B cell (primary cell): Measurements from ENCODE around the gene RAB22A. TPM values are rescaled to one million over a fixed set of nuclear protein-coding genes. Genes with fewer than 3 reads are reported as not detected.

Source experiments
- ATAC-seq: fragments of 200-7000 bp; cut with Tn5 transposase; one replicate; pipeline ENCODE4 v1.10.0; 2021; ENCODE audit warnings: low read depth, mild to moderate bottlenecking, moderate number of reproducible peaks, moderate library complexity
- CTCF ChIA-PET: fragments of 350-600 bp; sonication (Branson Sonifier 250); formaldehyde crosslinking; loops from one replicate; lab custom pipeline; 2021; ENCODE audit warnings: antibody characterized with exemption, inconsistent platforms; lab: Charles Lee
- POLR2A ChIA-PET: fragments of 350-600 bp; sonication (Branson Sonifier 250); formaldehyde crosslinking; loops from one replicate; lab custom pipeline; 2021; ENCODE audit warnings: antibody characterized with exemption; lab: Charles Lee
- DNase-seq: peaks from one replicate; pipeline ENCODE4 v3.0.0; 2013
- H2AFZ ChIP-seq: 2 replicates; pipeline ENCODE4 v1.6.1; 2012; ENCODE audit warnings: mild to moderate bottlenecking, low read depth, low read length; ENCODE audit not compliant: insufficient read depth, poor library complexity, severe bottlenecking
- H3K27ac ChIP-seq, 2 donors: 1 replicate in 1 of 2; 2 replicates in 1 of 2; pipeline ENCODE4 v1.5.1; 2012 to 2013; ENCODE audit warnings: low read length in 2 of 2, mild to moderate bottlenecking in 2 of 2, moderate library complexity in 1 of 2
- H3K27me3 ChIP-seq, 4 experiments: fragments of 200-600 bp in 1 of 4; sonication (generic) in 1 of 4; replicated peaks in 1 of 4; 1 replicate in 2 of 4; 2 replicates in 2 of 4; pipeline versions ENCODE4 v1.6.1 to v1.7.0; 2013 to 2016; ENCODE audit warnings: low read length in 3 of 4, mild to moderate bottlenecking in 2 of 4, mixed read lengths in 1 of 4, moderate library complexity in 1 of 4; ENCODE audit not compliant: insufficient read depth in 4 of 4, control insufficient read depth in 3 of 4; ENCODE audit errors: control extremely low read depth in 1 of 4
- H3K36me3 ChIP-seq, 2 experiments: replicated peaks in 1 of 2; 1 replicate in 1 of 2; 2 replicates in 1 of 2; pipeline versions ENCODE4 v1.6.1 to v1.7.1; 2013; ENCODE audit warnings: low read length in 1 of 2; ENCODE audit not compliant: insufficient read depth in 2 of 2, control insufficient read depth in 1 of 2; ENCODE audit errors: control extremely low read depth in 1 of 2, extremely low read depth in 1 of 2
- H3K4me1 ChIP-seq, 2 donors: fragments of 200-600 bp in 1 of 2; sonication (generic) in 1 of 2; 1 replicate in 1 of 2; 2 replicates in 1 of 2; pipeline versions ENCODE4 v1.5.1 to v1.6.1; 2013 to 2017; ENCODE audit warnings: low read length in 2 of 2; ENCODE audit not compliant: control insufficient read depth in 2 of 2, insufficient read depth in 2 of 2
- H3K4me2 ChIP-seq: replicated peaks from 2 replicates; pipeline ENCODE3; 2012; ENCODE audit warnings: mild to moderate bottlenecking, low read depth, low read length; ENCODE audit not compliant: poor library complexity, severe bottlenecking
- H3K4me3 ChIP-seq, 5 experiments: fragments of 200-600 bp in 1 of 5; sonication (generic) in 1 of 5; 1 replicate in 3 of 5; 2 replicates in 2 of 5; pipeline versions ENCODE4 v1.5.1 to v1.7.0; 2011 to 2016; ENCODE audit warnings: low read length in 4 of 5, mild to moderate bottlenecking in 4 of 5, low read depth in 2 of 5, control low read depth in 1 of 5, moderate library complexity in 1 of 5; ENCODE audit not compliant: insufficient read depth in 1 of 5; ENCODE audit errors: control extremely low read depth in 1 of 5, extremely low read depth in 1 of 5
- H3K79me2 ChIP-seq: fragments of 200-600 bp; sonication (generic); one replicate; pipeline ENCODE4 v1.6.0; 2016; ENCODE audit warnings: low read length; ENCODE audit not compliant: control insufficient read depth, insufficient read depth
- H3K9ac ChIP-seq: fragments of 200-600 bp; sonication (generic); 2 replicates; pipeline ENCODE4 v1.6.1; 2017; ENCODE audit warnings: mild to moderate bottlenecking, low read length, moderate library complexity
- H3K9me3 ChIP-seq, 3 donors: one replicate each; pipeline versions ENCODE4 v1.6.1 to v1.7.1; 2013; ENCODE audit warnings: low read length in 2 of 3; ENCODE audit not compliant: control insufficient read depth in 2 of 3, insufficient read depth in 1 of 3; ENCODE audit errors: control extremely low read depth in 1 of 3
- H4K20me1 ChIP-seq: 2 replicates; pipeline ENCODE4 v1.6.0; 2012; ENCODE audit warnings: mild to moderate bottlenecking, low read length; ENCODE audit not compliant: insufficient read depth, control insufficient read depth, poor library complexity, severe bottlenecking
- H3K27ac Mint-ChIP-seq: one replicate; pipeline ENCODE4 v1.8.0; 2021; ENCODE audit warnings: mixed read lengths
- H3K27me3 Mint-ChIP-seq: one replicate; pipeline ENCODE4 v1.8.0; 2021; ENCODE audit warnings: mixed read lengths
- H3K4me1 Mint-ChIP-seq: one replicate; pipeline ENCODE4 v1.8.0; 2021; ENCODE audit warnings: mixed read lengths
- H3K4me3 Mint-ChIP-seq: one replicate; pipeline ENCODE4 v1.8.0; 2021; ENCODE audit warnings: mixed read lengths
- H3K9me3 Mint-ChIP-seq: one replicate; pipeline ENCODE4 v1.8.0; 2022; ENCODE audit warnings: mixed read lengths; ENCODE audit not compliant: insufficient read depth
- CTCF ChIP-seq: fragments of 200-600 bp; IDR thresholded peaks from one replicate; pipeline ENCODE4 v1.8.0; 2022; ENCODE audit warnings: antibody characterized with exemption, mild to moderate bottlenecking
- EZH2 ChIP-seq: IDR thresholded peaks from 2 replicates; pipeline ENCODE4 v1.6.1; 2012; ENCODE audit warnings: borderline replicate concordance, low read depth, mild to moderate bottlenecking, moderate library complexity, low read length; ENCODE audit not compliant: insufficient read depth, poor library complexity, severe bottlenecking
- WGBS: methylation state at CpG from one replicate; pipeline ENCODE4 v1.1.5; 2013; ENCODE audit warnings: missing lambda C conversion rate; ENCODE audit not compliant: insufficient coverage; 5-methylcytosine and 5-hydroxymethylcytosine counted together
- intact Hi-C: fragments of 100-400 bp; cut with micrococcal nuclease; formaldehyde crosslinking; loops from one replicate; pipeline ENCODE4 v1.10.0; 2022
- polyA plus RNA-seq: library from polyadenylated mRNA; depleted of rRNA; stranded (reverse); fragments of >200 nt; gene quantifications from 2 replicates; pipeline ENCODE4 v1.2.3, GENCODE V29; 2012
- total RNA-seq, 2 donors: library from RNA; stranded (reverse); fragments of 120-200 nt in 1 of 2; gene quantifications; 1 replicate in 1 of 2; 2 replicates in 1 of 2; pipeline versions ENCODE4 v1.2.3 to v1.2.4, GENCODE V29; 2013 to 2022

RAB22A gene
- total and polyA plus RNA-seq, 2 donors (not counting 1 experiment from before 2014, with no cell fraction given) = 7.5 to 21.1 TPM

GRCh38 chr20:58322083-58322482, 12.6 kb downstream of the RAB22A start:
- H3K4me1 ChIP-seq = no peaks in the 10 kb centered on the region
- no peak for TF ChIP-seq CTCF
- no peak for TF ChIP-seq EZH2
- H3K4me3 ChIP-seq = no peak overlapping the region
- 100% methylated on average over 2 of the region's 5 CpGs for WGBS
- peaks cover 0 to 6% of the 10 kb centered on the region in 2 experiments for H3K36me3 ChIP-seq
- H2AFZ ChIP-seq = no peak overlapping the region
- ChIA-PET POLR2A (no interaction called here), CTCF (interaction anchor here (0.9 kb wide), 1 partner anchor 88 kb away, joined by 3 read pairs; no protein-coding TSS in a partner anchor)
- Mint-ChIP-seq H3K9me3 (no peaks in the 10 kb centered on the region), H3K4me1 (peaks cover 32% of the 10 kb centered on the region), H3K4me3 (no peak overlapping the region), H3K27ac (no peak overlapping the region), H3K27me3 (no peaks in the 10 kb centered on the region)
- peaks cover 93% of the 10 kb centered on the region for H3K79me2 ChIP-seq
- H3K9ac ChIP-seq = no peak overlapping the region
- DNase-seq (no peak), ATAC-seq (no peak)
- no peaks in the 10 kb centered on the region for H3K9me3 ChIP-seq
- no peak overlapping the region for H3K27ac ChIP-seq
- H3K27me3 ChIP-seq = no peaks in the 10 kb centered on the region
- intact Hi-C loops = no loop called here
- peaks cover 48% of the 10 kb centered on the region for H4K20me1 ChIP-seq
- no peak overlapping the region for H3K4me2 ChIP-seq

GRCh38 chr20:58325912-58326311, 16.4 kb downstream of the RAB22A start:
- Histone ChIP-seq H3K9ac (no peak overlapping the region), H4K20me1 (peaks cover 57% of the 10 kb centered on the region), H3K9me3 (no peaks in the 10 kb centered on the region), H3K4me2 (no peak overlapping the region), H3K79me2 (peaks cover 89% of the 10 kb centered on the region), H3K27me3 (no peaks in the 10 kb centered on the region), H3K27ac (no peak overlapping the region), H3K36me3 (peaks cover 2 to 3% of the 10 kb centered on the region in 2 experiments), H2AFZ (no peak overlapping the region), H3K4me1 (no peaks in the 10 kb centered on the region), H3K4me3 (no peak overlapping the region)
- DNase-seq = no peak
- intact Hi-C loops = no loop called here
- no peak for ATAC-seq
- CTCF ChIA-PET = no interaction called here
- no peak overlapping the region for H3K27ac Mint-ChIP-seq
- WGBS = no CpG with 5 or more reads among the region's 2 CpGs
- no peak overlapping the region for H3K4me3 Mint-ChIP-seq
- H3K9me3 Mint-ChIP-seq = no peaks in the 10 kb centered on the region
- peaks cover 36% of the 10 kb centered on the region for H3K4me1 Mint-ChIP-seq
- POLR2A ChIA-PET = no interaction called here
- no peaks in the 10 kb centered on the region for H3K27me3 Mint-ChIP-seq
- TF ChIP-seq EZH2 = no peak
